T-helper 1 cell treated with Interleukin-12 subunit alpha and Interleukin-12 subunit beta and Interleukin-4 antibody, amounts not matched to agents 30 ng/mL and 1 ng/mL, for 36 hours (primary cell): ENCODE data around the gene CECR2. TPM values are rescaled to one million over a fixed set of nuclear protein-coding genes. Genes with fewer than 3 reads are reported as not detected.

Source experiments
- intact Hi-C: fragments of 100-400 bp; cut with micrococcal nuclease; formaldehyde crosslinking; loops from one replicate; pipeline ENCODE4 v1.15.1; 2024
- total RNA-seq: library from RNA; stranded (reverse); gene quantifications from 2 replicates; pipeline ENCODE4 v1.2.3, GENCODE V29; 2022

The CECR2 gene
- total RNA-seq, 1 donor from 2014 or later, result 0.42 TPM

- intact Hi-C loops, result no loop called here
Measured at GRCh38 chr22:17598318-17598717, 229.1 kb downstream of the CECR2 start.

DNA sequence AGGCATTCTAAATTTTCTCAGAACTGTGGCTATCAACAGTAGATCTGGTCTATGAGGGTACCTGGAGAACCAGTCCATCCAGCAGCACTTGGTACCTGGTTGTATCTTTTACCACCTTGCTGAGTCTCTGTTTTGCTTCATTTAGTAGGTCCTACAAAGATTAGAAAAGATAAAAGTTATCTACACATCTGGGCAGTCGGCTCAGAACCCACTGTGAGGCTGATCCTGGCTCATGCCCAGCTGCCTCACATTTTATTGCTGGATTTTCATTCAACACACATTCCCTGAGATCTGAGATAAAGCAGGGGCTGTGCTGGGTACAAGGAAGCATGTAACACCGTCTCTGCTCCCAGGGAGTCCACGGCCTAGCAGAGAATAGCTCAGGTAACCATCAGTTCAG lies 231.8 kb downstream of the CECR2 start:
- intact Hi-C loops, result no loop called here

GRCh38 chr22:17603668-17604067 lies 234.4 kb downstream of the CECR2 start:
- intact Hi-C loops, result no loop called here

GRCh38 chr22:17606496-17606895 lies 237.2 kb downstream of the CECR2 start:
- intact Hi-C loops, result no loop called here

Other genes starting within 250 kb of the CECR2 start
- gene TMEM121B, start 248.1 kb upstream of the CECR2 start, total RNA-seq, result 0.24 and 0.27 TPM in 2 replicates
- gene HDHD5, start 210.2 kb upstream of the CECR2 start, total RNA-seq, result 31.7 and 34.1 TPM in 2 replicates
- 67.6 and 72.2 TPM in 2 replicates for gene ADA2, start 150.0 kb upstream of the CECR2 start, total RNA-seq
- gene SLC25A18, start 194.0 kb downstream of the CECR2 start, total RNA-seq, result not detected in 2 replicates